Measurements from ENCODE around the gene SLC4A1. TPM values are rescaled to one million over a fixed set of nuclear protein-coding genes. Genes with fewer than 3 reads are reported as not detected.
A peak's percentile ranks its signal among the peaks of the same experiment; 100 is the strongest.

SLC4A1 gene
- total RNA-seq, 1 donor from 2014 or later, result not detected

GRCh38 chr17:44258811-44259351, 9.1 kb downstream of the SLC4A1 start:
- FAIRE-seq (no peak), DNase-seq (ENCODE audit: low read depth) (no peak)
- Histone ChIP-seq H3K27me3 (ENCODE audit: control insufficient read depth, insufficient read depth, low read length) (peaks cover 2% of the 10 kb centered on the region), H3K36me3 (ENCODE audit: control insufficient read depth, insufficient read depth, low read length) (no peaks in the 10 kb centered on the region), H3K4me3 (ENCODE audit: low read depth, low read length) (no peak overlapping the region)
- TF ChIP-seq CTCF (IDR thresholded peaks at IDR 0.05; ENCODE audit: insufficient read depth, low read length, severe bottlenecking), result no peak

- DNase-seq (ENCODE audit: low read depth) (no peak), FAIRE-seq (no peak)
- no peaks in the 10 kb centered on the region for H3K36me3 ChIP-seq (ENCODE audit: control insufficient read depth, insufficient read depth, low read length)
- peaks cover 2% of the 10 kb centered on the region for H3K27me3 ChIP-seq (ENCODE audit: control insufficient read depth, insufficient read depth, low read length)
- no peak for TF ChIP-seq CTCF (IDR thresholded peaks at IDR 0.05; ENCODE audit: insufficient read depth, low read length, severe bottlenecking)
- no peak overlapping the region for H3K4me3 ChIP-seq (ENCODE audit: low read depth, low read length)
Measured at GRCh38 chr17:44257815-44258760, 9.8 kb downstream of the SLC4A1 start.

- FAIRE-seq, result peak; percentile 73
- Histone ChIP-seq H3K27me3 (ENCODE audit: control insufficient read depth, insufficient read depth, low read length) (peaks cover 2% of the 10 kb centered on the region), H3K36me3 (ENCODE audit: control insufficient read depth, insufficient read depth, low read length) (no peaks in the 10 kb centered on the region), H3K4me3 (ENCODE audit: low read depth, low read length) (no peak overlapping the region)
- no peak for DNase-seq (ENCODE audit: low read depth)
- no peak for TF ChIP-seq CTCF (IDR thresholded peaks at IDR 0.05; ENCODE audit: insufficient read depth, low read length, severe bottlenecking)
Measured at GRCh38 chr17:44256671-44257070, 11.3 kb downstream of the SLC4A1 start.

GRCh38 chr17:44255915-44256314, 12.0 kb downstream of the SLC4A1 start:
- no peaks in the 10 kb centered on the region for H3K36me3 ChIP-seq (ENCODE audit: control insufficient read depth, insufficient read depth, low read length)
- FAIRE-seq (no peak), DNase-seq (ENCODE audit: low read depth) (no peak)
- H3K4me3 ChIP-seq (ENCODE audit: low read depth, low read length), result no peak overlapping the region
- H3K27me3 ChIP-seq (ENCODE audit: control insufficient read depth, insufficient read depth, low read length), result peaks cover 2% of the 10 kb centered on the region
- no peak for TF ChIP-seq CTCF (IDR thresholded peaks at IDR 0.05; ENCODE audit: insufficient read depth, low read length, severe bottlenecking)

GRCh38 chr17:44254361-44255095, 13.4 kb downstream of the SLC4A1 start:
- Histone ChIP-seq H3K4me3 (ENCODE audit: low read depth, low read length) (no peak overlapping the region), H3K27me3 (ENCODE audit: control insufficient read depth, insufficient read depth, low read length) (peaks cover 2% of the 10 kb centered on the region), H3K36me3 (ENCODE audit: control insufficient read depth, insufficient read depth, low read length) (no peaks in the 10 kb centered on the region)
- FAIRE-seq (no peak), DNase-seq (ENCODE audit: low read depth) (no peak)
- TF ChIP-seq CTCF (IDR thresholded peaks at IDR 0.05; ENCODE audit: insufficient read depth, low read length, severe bottlenecking), result no peak

All from bronchial epithelial cell (primary cell).